DMS79 (cell line): ENCODE data around the gene KCNK18.
"Not testable (repeated sequence)": the region's sequence is repeated elsewhere in the genome, so short reads cannot be mapped to it uniquely, and the experiment has no call there.

Source experiments
- DNase-seq: peaks from one replicate; lab custom pipeline; 2025; lab: John Stamatoyannopoulos, UW

KCNK18 gene

GRCh38 chr10:117170244-117170643 lies 27.0 kb upstream of the KCNK18 start:
- no peak for DNase-seq

GRCh38 chr10:117174439-117175214 lies 22.7 kb upstream of the KCNK18 start:
- DNase-seq, result no peak

- DNase-seq, result no peak
These were observed 21.9 kb upstream of the KCNK18 start for GRCh38 chr10:117175215-117175900.

- DNase-seq, result no peak
These were observed 21.3 kb upstream of the KCNK18 start for GRCh38 chr10:117175901-117176534.

GRCh38 chr10:117178190-117178589 lies 19.1 kb upstream of the KCNK18 start:
- DNase-seq, result no peak

GRCh38 chr10:117184296-117184695 lies 13.0 kb upstream of the KCNK18 start:
- DNase-seq, result no peak

DNA sequence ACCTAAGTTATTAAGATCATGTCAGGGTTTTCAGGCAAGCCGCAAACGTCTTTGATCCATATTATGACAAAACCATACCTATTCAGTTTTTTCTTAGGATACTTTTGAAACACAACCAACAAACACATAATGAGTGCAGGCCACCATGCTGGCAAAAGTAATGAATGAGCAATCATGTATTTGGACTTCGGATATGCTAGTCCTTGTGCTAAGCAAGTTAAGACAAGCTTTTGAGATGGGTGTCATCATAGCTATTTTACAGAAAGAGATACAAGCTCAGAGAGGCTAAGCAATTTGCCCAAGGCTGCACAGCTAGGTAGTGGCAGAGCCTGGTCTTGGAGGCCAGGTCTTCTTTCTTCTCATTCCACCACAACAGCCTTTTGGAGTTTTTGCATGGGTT lies 12.5 kb upstream of the KCNK18 start:
- DNase-seq, result no peak

GRCh38 chr10:117185817-117186216 lies 11.5 kb upstream of the KCNK18 start:
- DNase-seq, result not testable (repeated sequence)

DNA sequence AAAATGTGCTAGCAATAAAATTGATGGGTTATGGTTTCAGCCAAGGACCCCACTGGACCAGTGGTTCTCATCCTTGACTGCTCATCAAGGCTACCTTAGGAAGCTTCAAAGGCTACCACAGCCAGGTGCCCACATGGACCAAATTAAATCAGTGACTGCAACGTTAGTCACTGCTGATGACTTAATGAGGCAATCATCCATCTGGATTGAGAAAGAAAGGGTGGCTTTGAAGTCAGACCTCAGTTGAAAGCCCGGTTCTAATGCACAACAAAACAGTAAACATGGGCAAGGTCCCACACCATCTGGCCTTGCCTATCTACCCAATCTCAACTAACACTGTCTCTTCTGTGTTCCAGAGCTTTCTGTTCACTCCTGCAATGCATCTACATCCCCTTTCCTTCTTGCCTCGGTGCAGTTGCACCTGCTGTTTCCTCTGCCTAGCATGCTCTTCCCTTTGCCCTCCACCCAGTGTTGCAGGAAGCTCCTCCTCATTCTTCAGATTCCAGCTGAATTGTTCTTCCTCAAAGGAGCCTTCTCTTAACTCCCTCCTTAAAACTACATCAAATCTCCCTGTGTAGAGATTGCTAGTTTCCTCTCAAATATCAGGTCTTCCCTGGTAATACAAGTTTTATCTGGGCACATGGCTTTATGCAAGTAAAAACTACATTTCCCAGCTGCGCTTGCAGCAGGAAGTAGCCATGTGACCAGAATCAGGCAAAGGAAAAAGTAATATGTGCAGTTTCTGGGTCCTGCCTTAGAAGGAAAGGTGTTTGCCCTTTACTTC lies 10.3 kb upstream of the KCNK18 start:
- no peak for DNase-seq

- no peak for DNase-seq
These were observed 8.9 kb upstream of the KCNK18 start for GRCh38 chr10:117188371-117188770.

DNA sequence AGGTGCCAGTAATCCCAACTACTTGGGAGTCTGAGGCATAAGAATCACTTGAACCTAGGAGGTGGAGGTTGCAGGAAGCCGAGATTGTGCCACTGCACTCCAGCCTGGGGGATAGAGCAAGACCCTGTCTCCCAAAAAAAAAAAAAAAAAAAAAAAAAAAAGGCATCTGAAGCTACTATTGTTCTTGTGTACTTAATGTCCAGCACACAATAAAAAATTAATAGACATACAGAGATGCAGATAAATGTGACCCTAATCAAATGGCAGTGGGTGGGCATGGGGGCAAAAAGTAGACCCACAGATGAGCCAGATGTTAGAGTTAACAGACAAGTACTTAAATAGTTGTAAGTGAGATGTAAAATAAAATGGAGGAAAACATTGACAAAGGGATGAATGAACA lies 7.7 kb upstream of the KCNK18 start:
- no peak for DNase-seq

DNA sequence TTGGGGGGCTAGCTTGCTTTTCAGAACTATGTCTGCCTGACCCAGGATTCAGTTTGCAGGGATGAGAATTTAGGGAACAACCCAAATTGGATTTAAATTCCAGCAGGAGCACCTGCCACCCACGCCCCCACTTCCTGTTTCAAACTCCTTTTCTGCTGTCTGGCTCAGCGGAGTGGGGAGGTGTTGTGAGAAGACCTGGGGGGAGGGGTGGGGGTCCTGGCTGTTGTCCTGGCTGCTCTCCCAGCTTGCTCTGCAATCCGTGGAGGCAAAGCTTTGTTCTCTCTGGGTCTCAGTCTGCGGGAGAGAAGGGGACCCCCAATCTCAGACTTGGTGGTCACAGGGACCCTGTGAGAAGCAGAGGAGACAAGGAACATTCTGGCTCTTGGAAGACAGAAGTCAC lies 799 bp downstream of the KCNK18 start:
- no peak for DNase-seq

DNA sequence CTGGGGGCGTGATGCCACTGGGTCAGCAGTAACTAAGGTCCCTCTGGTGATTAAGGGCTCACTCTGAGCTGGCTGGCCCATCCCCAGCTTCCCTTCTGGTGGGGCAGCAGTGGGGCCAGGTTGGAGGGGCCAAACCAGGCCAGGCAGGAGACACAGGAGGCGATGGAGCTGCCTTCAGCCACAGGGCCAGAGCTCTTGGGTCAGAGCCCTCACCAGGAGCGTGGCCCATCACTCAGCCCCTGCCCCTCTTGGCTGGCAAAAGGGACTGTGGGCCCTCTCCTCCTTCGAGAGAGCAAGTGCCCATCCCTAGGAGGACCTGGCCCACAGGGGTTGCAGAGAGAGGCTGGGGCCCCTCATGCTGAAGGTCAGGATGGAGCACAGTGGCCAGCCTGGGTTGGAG lies 4.5 kb downstream of the KCNK18 start:
- no peak for DNase-seq

GRCh38 chr10:117204316-117204715 lies 7.0 kb downstream of the KCNK18 start:
- no peak for DNase-seq

- no peak for DNase-seq
These were observed 14.9 kb downstream of the KCNK18 start for GRCh38 chr10:117212176-117212575.

DNA sequence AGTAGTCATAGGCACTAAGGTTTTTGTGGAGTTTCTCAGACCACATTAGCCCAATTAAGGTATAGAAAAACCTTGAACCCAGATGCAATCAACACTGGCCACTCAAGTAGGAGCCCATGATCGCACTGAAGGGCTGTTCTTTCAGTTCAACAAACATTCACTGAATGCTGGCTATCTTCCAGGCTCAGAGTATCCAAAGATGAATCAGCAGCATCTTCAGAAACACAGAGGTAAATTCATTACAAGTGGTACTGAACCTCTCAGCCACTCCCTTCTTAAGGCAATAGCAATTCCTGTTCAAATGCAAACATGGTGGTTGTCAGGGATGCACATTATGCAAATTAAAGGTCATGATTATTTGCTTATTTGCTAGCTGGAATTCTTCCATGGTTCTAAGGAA lies 17.1 kb downstream of the KCNK18 start:
- no peak for DNase-seq

- DNase-seq, result no peak
These were observed 17.8 kb downstream of the KCNK18 start for GRCh38 chr10:117215079-117215478.

- DNase-seq, result no peak
These were observed 18.7 kb downstream of the KCNK18 start for GRCh38 chr10:117216028-117216427.

GRCh38 chr10:117216611-117217195 lies 19.4 kb downstream of the KCNK18 start:
- no peak for DNase-seq

- no peak for DNase-seq
These were observed 20.0 kb downstream of the KCNK18 start for GRCh38 chr10:117217196-117217761.

- no peak for DNase-seq
These were observed 21.4 kb downstream of the KCNK18 start for GRCh38 chr10:117218654-117219053.
